ENCODE results near the gene LGALS3BP.
A peak's percentile ranks its signal among the peaks of the same experiment; 100 is the strongest.

The LGALS3BP gene

DNA sequence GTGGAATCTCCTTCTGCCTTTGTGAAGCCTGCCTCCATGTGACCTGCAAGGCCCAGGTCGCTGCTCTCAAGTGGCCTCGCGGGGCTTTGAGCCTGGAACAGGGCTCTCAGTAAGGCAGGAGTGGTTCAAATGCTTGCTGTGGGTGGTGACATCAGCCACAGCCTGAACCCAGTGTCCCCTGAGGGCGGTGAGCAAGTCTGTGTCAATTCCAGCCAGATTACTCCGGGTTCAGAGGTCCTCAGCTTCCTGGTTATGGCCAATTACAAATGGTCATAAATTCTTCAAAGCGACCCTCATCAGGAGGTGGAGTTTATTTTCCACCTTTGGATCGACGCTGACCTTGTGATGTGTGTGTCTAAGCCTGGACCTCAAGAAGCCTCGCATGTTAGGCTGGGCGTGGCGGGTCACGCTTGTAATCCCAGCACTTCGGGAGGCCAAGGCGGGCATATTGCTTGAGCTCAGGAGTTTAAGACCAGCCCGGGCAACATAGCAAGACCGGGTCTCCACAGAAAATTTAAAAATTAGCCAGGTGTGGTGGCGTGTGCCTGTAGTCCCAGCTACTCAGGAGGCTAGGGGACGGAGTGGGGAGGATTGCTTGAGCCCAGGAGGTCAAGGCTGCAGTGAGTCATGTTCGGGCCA lies 17.3 kb downstream of the LGALS3BP start:
- Histone ChIP-seq H3K27ac (ENCODE audit: poor library complexity, severe bottlenecking) (no peak overlapping the region), H3K4me1 (ENCODE audit: insufficient read depth, poor library complexity, severe bottlenecking) (no peaks in the 10 kb centered on the region), H3K36me3 (ENCODE audit: low read depth) (no peaks in the 10 kb centered on the region), H3K27me3 (ENCODE audit: insufficient read depth, poor library complexity, severe bottlenecking) (no peaks in the 10 kb centered on the region), H3K4me3 (ENCODE audit: severe bottlenecking) (no peak overlapping the region), H3K9me3 (ENCODE audit: severe bottlenecking) (no peaks in the 10 kb centered on the region)
- TF ChIP-seq, protein P1, sequence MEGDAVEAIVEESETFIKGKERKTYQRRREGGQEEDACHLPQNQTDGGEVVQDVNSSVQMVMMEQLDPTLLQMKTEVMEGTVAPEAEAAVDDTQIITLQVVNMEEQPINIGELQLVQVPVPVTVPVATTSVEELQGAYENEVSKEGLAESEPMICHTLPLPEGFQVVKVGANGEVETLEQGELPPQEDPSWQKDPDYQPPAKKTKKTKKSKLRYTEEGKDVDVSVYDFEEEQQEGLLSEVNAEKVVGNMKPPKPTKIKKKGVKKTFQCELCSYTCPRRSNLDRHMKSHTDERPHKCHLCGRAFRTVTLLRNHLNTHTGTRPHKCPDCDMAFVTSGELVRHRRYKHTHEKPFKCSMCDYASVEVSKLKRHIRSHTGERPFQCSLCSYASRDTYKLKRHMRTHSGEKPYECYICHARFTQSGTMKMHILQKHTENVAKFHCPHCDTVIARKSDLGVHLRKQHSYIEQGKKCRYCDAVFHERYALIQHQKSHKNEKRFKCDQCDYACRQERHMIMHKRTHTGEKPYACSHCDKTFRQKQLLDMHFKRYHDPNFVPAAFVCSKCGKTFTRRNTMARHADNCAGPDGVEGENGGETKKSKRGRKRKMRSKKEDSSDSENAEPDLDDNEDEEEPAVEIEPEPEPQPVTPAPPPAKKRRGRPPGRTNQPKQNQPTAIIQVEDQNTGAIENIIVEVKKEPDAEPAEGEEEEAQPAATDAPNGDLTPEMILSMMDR (IDR thresholded peaks at IDR 0.05; ENCODE audit: poor library complexity, severe bottlenecking), result no peak
- ATAC-seq (ENCODE audit: low read depth) (no peak; the same call in 2 of the 3 replicates), DNase-seq (ENCODE audit: low spot score) (no peak)

DNA sequence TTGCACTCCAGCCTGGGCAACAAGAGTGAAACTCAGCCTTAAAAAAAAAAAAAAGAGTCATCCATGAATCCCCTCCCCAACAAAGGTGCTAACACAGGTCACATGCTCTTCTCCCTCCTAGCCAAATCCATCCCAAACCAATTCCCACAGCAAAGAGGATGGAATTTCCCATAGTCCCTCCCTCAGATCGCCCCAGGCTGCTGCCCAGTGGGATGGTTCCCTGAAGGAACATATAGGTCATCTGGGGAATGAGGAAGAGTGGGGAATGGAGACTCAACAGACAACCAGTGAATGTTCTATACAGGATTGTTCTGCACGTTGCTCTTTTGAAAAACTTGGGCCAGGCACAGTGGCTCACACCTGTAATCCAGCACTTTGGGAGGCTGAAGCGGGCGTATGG lies 18.2 kb downstream of the LGALS3BP start:
- Histone ChIP-seq H3K27ac (ENCODE audit: poor library complexity, severe bottlenecking) (no peak overlapping the region), H3K27me3 (ENCODE audit: insufficient read depth, poor library complexity, severe bottlenecking) (no peaks in the 10 kb centered on the region), H3K36me3 (ENCODE audit: low read depth) (no peaks in the 10 kb centered on the region), H3K9me3 (ENCODE audit: severe bottlenecking) (no peaks in the 10 kb centered on the region), H3K4me3 (ENCODE audit: severe bottlenecking) (no peak overlapping the region), H3K4me1 (ENCODE audit: insufficient read depth, poor library complexity, severe bottlenecking) (no peaks in the 10 kb centered on the region)
- DNase-seq (ENCODE audit: low spot score) (no peak), ATAC-seq (ENCODE audit: low read depth) (no peak)
- TF ChIP-seq, protein P1 (IDR thresholded peaks at IDR 0.05; ENCODE audit: poor library complexity, severe bottlenecking), result no peak

DNA sequence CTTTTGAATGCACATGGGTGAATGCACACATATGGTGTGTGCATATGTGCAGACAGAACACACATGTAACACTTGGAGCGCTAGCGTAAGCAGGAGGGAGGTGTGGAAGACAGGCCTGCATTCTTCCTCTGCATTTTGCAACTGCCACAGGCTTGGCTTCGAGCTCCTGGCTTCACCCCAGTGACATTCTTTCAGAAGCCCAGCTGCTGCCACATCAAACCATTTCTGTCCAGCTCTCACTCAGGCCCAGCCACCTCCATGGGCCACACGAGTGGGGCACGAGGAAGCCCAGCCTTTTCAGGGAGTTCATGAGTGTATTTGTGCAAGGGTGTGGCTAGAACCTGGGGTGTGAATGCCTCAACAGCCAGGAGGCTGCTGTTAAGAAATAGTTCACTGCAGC lies 18.8 kb downstream of the LGALS3BP start:
- no peaks in the 10 kb centered on the region for H3K9me3 ChIP-seq (ENCODE audit: severe bottlenecking)
- DNase-seq (ENCODE audit: low spot score) (no peak), ATAC-seq (ENCODE audit: low read depth) (no peak)
- H3K27ac ChIP-seq (ENCODE audit: poor library complexity, severe bottlenecking), result no peak overlapping the region
- no peaks in the 10 kb centered on the region for H3K36me3 ChIP-seq (ENCODE audit: low read depth)
- H3K4me3 ChIP-seq (ENCODE audit: severe bottlenecking), result no peak overlapping the region
- no peaks in the 10 kb centered on the region for H3K27me3 ChIP-seq (ENCODE audit: insufficient read depth, poor library complexity, severe bottlenecking)
- H3K4me1 ChIP-seq (ENCODE audit: insufficient read depth, poor library complexity, severe bottlenecking), result no peaks in the 10 kb centered on the region
- TF ChIP-seq, protein P1 (IDR thresholded peaks at IDR 0.05; ENCODE audit: poor library complexity, severe bottlenecking), result no peak

DNA sequence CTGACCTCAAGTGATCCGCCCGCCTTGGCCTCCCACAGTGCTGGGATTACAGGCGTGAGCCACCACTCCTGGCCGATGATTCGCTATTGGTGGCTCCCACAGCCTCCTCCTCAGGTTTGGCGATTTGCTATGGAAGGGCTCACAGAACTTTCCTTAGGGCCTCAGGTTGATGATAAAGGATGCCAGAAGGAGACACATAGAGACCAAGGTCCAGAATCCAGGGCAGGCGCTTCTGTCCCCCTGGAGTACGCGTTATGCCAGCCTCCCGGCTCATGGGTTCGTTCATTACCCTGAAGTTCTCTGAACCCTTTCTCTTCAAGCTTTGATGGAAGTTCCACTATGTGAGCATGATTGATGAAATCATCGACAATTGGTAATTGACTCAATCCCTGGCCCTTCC lies 19.9 kb downstream of the LGALS3BP start:
- H3K36me3 ChIP-seq (ENCODE audit: low read depth), result no peaks in the 10 kb centered on the region
- H3K4me3 ChIP-seq (ENCODE audit: severe bottlenecking), result no peak overlapping the region
- no peaks in the 10 kb centered on the region for H3K9me3 ChIP-seq (ENCODE audit: severe bottlenecking)
- no peaks in the 10 kb centered on the region for H3K27me3 ChIP-seq (ENCODE audit: insufficient read depth, poor library complexity, severe bottlenecking)
- DNase-seq (ENCODE audit: low spot score) (no peak), ATAC-seq (ENCODE audit: low read depth) (no peak)
- TF ChIP-seq, protein P1 (IDR thresholded peaks at IDR 0.05; ENCODE audit: poor library complexity, severe bottlenecking), result no peak
- no peak overlapping the region for H3K27ac ChIP-seq (ENCODE audit: poor library complexity, severe bottlenecking)
- no peaks in the 10 kb centered on the region for H3K4me1 ChIP-seq (ENCODE audit: insufficient read depth, poor library complexity, severe bottlenecking)

DNA sequence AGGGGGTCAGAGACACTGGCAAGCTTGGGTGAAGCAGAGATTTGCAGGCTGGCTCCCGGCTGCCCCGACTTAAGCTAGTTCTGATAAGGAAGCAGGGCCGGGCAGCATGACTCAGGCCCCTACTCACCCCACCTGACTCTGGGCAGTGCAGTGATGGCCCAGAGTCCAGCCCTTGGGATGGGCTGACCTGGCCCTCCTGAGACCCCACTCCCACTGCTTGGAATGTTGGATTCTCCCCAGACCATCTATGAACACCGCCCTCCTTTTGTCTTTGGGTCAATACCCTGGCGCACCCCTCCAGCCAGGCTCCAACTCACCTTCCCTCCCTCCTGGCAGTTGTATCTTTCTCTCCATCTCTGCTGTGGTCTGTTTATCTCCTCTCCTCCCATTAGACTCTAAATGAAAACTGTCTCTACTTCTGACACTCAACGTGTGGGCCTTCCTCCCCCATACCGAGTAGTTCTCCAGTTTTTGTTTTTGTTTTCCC lies 21.0 kb downstream of the LGALS3BP start:
- no peaks in the 10 kb centered on the region for H3K36me3 ChIP-seq (ENCODE audit: low read depth)
- no peaks in the 10 kb centered on the region for H3K4me1 ChIP-seq (ENCODE audit: insufficient read depth, poor library complexity, severe bottlenecking)
- DNase-seq (ENCODE audit: low spot score), result no peak
- H3K27me3 ChIP-seq (ENCODE audit: insufficient read depth, poor library complexity, severe bottlenecking), result no peaks in the 10 kb centered on the region
- H3K4me3 ChIP-seq (ENCODE audit: severe bottlenecking), result no peak overlapping the region
- no peaks in the 10 kb centered on the region for H3K9me3 ChIP-seq (ENCODE audit: severe bottlenecking)
- peak; percentile 68 for ATAC-seq (ENCODE audit: low read depth)
- no peak overlapping the region for H3K27ac ChIP-seq (ENCODE audit: poor library complexity, severe bottlenecking)
- TF ChIP-seq, protein P1 (IDR thresholded peaks at IDR 0.05; ENCODE audit: poor library complexity, severe bottlenecking), result no peak
